Measurements from ENCODE around the gene ABLIM2. TPM values are rescaled to one million over a fixed set of nuclear protein-coding genes. Genes with fewer than 3 reads are reported as not detected.
A peak's percentile ranks its signal among the peaks of the same experiment; 100 is the strongest.

ABLIM2 gene
- total RNA-seq (2014; rRNA removed; shearing (Covaris generic)) (1.0 and 4.3 TPM in 2 replicates), polyA plus RNA-seq (2016; fragmentation: Nextera tagmentation; extraction: Ambion mirVana) (0.78 and 1.5 TPM in 2 replicates)
- long read RNA-seq, result 0 reads

DNA sequence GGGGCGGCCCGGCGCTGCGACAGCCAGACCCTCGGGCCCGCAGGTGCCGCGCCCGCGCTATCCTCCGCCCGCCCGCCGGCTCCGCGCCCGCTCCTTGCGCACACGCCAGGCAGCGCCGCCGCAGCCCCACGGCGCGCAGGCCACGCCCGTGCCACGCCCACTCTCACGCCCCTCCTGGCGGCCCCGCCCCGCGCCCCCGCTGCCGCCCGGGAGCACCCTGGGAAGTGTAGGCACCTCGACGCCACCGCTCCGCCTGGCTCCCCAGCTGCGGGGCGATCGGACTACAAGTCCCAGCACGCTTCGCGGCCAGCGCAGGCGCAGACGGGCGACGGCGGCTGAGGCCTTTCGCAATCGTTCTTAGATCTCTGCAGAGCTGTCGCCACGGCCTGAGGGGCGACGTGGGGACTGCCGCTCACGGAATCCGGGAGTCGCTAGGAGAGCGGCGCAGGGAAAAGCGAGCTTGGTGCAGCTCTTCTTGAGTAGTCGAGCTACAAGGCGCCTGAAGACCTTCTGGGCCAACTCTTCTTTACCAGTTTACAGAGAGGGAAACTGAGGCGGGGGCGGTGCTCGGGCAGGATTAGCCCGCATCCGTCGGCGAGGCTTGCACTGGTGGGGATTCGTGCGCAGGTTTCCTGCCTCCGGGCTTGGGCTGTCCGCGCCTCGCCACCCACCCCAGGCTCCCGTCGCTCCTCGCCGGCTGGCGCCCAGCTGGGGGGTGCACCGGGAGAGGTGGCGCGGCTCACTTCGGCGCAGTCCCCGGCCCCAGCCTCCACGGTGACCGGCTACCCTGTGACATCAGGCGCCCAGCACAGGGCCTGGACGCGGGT, at the start of gene ABLIM2:
TSS of gene ABLIM2 (minus strand) at position 104 of the 827 bp plus-strand sequence. CDS start 124 bp downstream, outside the sequence.
- H3K36me3 Mint-ChIP-seq (ENCODE audit: low read depth), result no peaks in the 10 kb centered on the region
- TF ChIP-seq STAT1 (IDR thresholded peaks at IDR 0.05; ENCODE audit: unreplicated experiment), result no peak
- TF ChIP-seq JUNB (IDR thresholded peaks at IDR 0.05; ENCODE audit: unreplicated experiment), result no peak
- TF ChIP-seq, protein P1, sequence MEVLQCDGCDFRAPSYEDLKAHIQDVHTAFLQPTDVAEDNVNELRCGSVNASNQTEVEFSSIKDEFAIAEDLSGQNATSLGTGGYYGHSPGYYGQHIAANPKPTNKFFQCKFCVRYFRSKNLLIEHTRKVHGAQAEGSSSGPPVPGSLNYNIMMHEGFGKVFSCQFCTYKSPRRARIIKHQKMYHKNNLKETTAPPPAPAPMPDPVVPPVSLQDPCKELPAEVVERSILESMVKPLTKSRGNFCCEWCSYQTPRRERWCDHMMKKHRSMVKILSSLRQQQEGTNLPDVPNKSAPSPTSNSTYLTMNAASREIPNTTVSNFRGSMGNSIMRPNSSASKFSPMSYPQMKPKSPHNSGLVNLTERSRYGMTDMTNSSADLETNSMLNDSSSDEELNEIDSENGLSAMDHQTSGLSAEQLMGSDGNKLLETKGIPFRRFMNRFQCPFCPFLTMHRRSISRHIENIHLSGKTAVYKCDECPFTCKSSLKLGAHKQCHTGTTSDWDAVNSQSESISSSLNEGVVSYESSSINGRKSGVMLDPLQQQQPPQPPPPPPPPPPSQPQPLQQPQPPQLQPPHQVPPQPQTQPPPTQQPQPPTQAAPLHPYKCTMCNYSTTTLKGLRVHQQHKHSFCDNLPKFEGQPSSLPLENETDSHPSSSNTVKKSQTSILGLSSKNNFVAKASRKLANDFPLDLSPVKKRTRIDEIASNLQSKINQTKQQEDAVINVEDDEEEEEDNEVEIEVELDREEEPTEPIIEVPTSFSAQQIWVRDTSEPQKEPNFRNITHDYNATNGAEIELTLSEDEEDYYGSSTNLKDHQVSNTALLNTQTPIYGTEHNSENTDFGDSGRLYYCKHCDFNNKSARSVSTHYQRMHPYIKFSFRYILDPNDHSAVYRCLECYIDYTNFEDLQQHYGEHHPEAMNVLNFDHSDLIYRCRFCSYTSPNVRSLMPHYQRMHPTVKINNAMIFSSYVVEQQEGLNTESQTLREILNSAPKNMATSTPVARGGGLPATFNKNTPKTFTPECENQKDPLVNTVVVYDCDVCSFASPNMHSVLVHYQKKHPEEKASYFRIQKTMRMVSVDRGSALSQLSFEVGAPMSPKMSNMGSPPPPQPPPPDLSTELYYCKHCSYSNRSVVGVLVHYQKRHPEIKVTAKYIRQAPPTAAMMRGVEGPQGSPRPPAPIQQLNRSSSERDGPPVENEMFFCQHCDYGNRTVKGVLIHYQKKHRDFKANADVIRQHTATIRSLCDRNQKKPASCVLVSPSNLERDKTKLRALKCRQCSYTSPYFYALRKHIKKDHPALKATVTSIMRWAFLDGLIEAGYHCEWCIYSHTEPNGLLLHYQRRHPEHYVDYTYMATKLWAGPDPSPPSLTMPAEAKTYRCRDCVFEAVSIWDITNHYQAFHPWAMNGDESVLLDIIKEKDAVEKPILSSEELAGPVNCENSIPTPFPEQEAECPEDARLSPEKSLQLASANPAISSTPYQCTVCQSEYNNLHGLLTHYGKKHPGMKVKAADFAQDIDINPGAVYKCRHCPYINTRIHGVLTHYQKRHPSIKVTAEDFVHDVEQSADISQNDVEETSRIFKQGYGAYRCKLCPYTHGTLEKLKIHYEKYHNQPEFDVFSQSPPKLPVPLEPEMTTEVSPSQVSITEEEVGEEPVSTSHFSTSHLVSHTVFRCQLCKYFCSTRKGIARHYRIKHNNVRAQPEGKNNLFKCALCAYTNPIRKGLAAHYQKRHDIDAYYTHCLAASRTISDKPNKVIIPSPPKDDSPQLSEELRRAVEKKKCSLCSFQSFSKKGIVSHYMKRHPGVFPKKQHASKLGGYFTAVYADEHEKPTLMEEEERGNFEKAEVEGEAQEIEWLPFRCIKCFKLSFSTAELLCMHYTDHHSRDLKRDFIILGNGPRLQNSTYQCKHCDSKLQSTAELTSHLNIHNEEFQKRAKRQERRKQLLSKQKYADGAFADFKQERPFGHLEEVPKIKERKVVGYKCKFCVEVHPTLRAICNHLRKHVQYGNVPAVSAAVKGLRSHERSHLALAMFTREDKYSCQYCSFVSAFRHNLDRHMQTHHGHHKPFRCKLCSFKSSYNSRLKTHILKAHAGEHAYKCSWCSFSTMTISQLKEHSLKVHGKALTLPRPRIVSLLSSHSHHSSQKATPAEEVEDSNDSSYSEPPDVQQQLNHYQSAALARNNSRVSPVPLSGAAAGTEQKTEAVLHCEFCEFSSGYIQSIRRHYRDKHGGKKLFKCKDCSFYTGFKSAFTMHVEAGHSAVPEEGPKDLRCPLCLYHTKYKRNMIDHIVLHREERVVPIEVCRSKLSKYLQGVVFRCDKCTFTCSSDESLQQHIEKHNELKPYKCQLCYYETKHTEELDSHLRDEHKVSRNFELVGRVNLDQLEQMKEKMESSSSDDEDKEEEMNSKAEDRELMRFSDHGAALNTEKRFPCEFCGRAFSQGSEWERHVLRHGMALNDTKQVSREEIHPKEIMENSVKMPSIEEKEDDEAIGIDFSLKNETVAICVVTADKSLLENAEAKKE (CRISPR knock-in tag; IDR thresholded peaks at IDR 0.05), result no peak
- TF ChIP-seq, protein P2, sequence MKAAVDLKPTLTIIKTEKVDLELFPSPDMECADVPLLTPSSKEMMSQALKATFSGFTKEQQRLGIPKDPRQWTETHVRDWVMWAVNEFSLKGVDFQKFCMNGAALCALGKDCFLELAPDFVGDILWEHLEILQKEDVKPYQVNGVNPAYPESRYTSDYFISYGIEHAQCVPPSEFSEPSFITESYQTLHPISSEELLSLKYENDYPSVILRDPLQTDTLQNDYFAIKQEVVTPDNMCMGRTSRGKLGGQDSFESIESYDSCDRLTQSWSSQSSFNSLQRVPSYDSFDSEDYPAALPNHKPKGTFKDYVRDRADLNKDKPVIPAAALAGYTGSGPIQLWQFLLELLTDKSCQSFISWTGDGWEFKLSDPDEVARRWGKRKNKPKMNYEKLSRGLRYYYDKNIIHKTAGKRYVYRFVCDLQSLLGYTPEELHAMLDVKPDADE (IDR thresholded peaks at IDR 0.05), result peak; percentile 81
- peak; percentile 85 for TF ChIP-seq POLR2AphosphoS5 (IDR thresholded peaks at IDR 0.05; ENCODE audit: low read depth)
- DNase-seq (ENCODE audit: low spot score) (peak; percentile 98), ATAC-seq (peak; percentile 80)
- peak within 1 kb of the TSS; percentile 92 for H3K4me3 Mint-ChIP-seq
- H3K4me2 ChIP-seq, result peak within 1 kb of the TSS; percentile 92
- H3K9me2 ChIP-seq (ENCODE audit: insufficient read depth), result no peaks in the 10 kb centered on the region
- no peak within 1 kb of the TSS for H3K27ac Mint-ChIP-seq
- no peaks in the 10 kb centered on the region for H3F3A ChIP-seq (replicated peaks; ENCODE audit: low read depth)
- no peaks in the 10 kb centered on the region for H3K9me3 Mint-ChIP-seq
- no peaks in the 10 kb centered on the region for H3K79me2 ChIP-seq (replicated peaks; ENCODE audit: insufficient read depth)
- H3K4me3 ChIP-seq, result peak within 1 kb of the TSS; percentile 76
- H2AFZ ChIP-seq, result peak within 1 kb of the TSS; percentile 94
- H3K27me3 ChIP-seq (ENCODE audit: insufficient read depth), result peaks cover 29% of the 10 kb centered on the region
- H3K27ac ChIP-seq (ENCODE audit: low read depth), result no peak within 1 kb of the TSS
- H3K4me1 Mint-ChIP-seq, result peaks cover 16% of the 10 kb centered on the region
- H3K36me3 ChIP-seq (ENCODE audit: insufficient read depth), result no peaks in the 10 kb centered on the region
- no peaks in the 10 kb centered on the region for H4K20me1 ChIP-seq (replicated peaks; ENCODE audit: insufficient read depth)
- no peaks in the 10 kb centered on the region for H3K4me1 ChIP-seq (ENCODE audit: insufficient read depth)
- H3K27me3 Mint-ChIP-seq (ENCODE audit: insufficient read depth, low read depth, poor library complexity), result peaks cover 28% of the 10 kb centered on the region
